Liver (tissue), 9 donors: ENCODE data around the gene CAV2. TPM values are rescaled to one million over a fixed set of nuclear protein-coding genes. Genes with fewer than 3 reads are reported as not detected.

Source experiments
- DNase-seq: peaks from one replicate; pipeline ENCODE4 v3.0.0-alpha.2; 2017; ENCODE audit warnings: low spot score
- H3K27ac ChIP-seq, 2 donors: one replicate each; pipeline ENCODE4 v1.7.0; 2013; ENCODE audit warnings: inconsistent platforms in 2 of 2, low read length in 2 of 2, control low read depth in 1 of 2, low read depth in 1 of 2, mild to moderate bottlenecking in 1 of 2
- H3K27me3 ChIP-seq, 4 donors: one replicate each; pipeline versions ENCODE4 v1.6.1 to v1.7.0; 2013; ENCODE audit warnings: low read length in 3 of 4, inconsistent platforms in 1 of 4, mild to moderate bottlenecking in 1 of 4, moderate library complexity in 1 of 4; ENCODE audit not compliant: control insufficient read depth in 4 of 4, insufficient read depth in 4 of 4
- H3K36me3 ChIP-seq, 4 donors: one replicate each; pipeline versions ENCODE4 v1.6.1 to v1.7.0; 2013; ENCODE audit warnings: low read length in 3 of 4, mild to moderate bottlenecking in 3 of 4, low read depth in 1 of 4, moderate library complexity in 1 of 4; ENCODE audit not compliant: control insufficient read depth in 4 of 4, insufficient read depth in 3 of 4
- H3K4me1 ChIP-seq, 4 donors: one replicate each; pipeline versions ENCODE4 v1.6.1 to v1.7.0; 2013; ENCODE audit warnings: low read length in 3 of 4, mild to moderate bottlenecking in 3 of 4, moderate library complexity in 1 of 4; ENCODE audit not compliant: control insufficient read depth in 4 of 4, insufficient read depth in 4 of 4
- H3K4me3 ChIP-seq, 3 donors: one replicate each; pipeline versions ENCODE4 v1.6.1 to v1.7.0; 2013; ENCODE audit warnings: low read length in 3 of 3, control low read depth in 1 of 3, low read depth in 1 of 3, mild to moderate bottlenecking in 1 of 3
- H3K9ac ChIP-seq, 2 donors: one replicate each; pipeline ENCODE4 v1.7.0; 2013; ENCODE audit warnings: low read length in 2 of 2, mild to moderate bottlenecking in 2 of 2, moderate library complexity in 2 of 2, control low read depth in 1 of 2, low read depth in 1 of 2
- H3K9me3 ChIP-seq, 4 donors: one replicate each; pipeline versions ENCODE4 v1.6.1 to v1.7.0; 2013; ENCODE audit warnings: low read length in 3 of 4; ENCODE audit not compliant: control insufficient read depth in 4 of 4
- EGR1 ChIP-seq, 2 donors: IDR thresholded peaks; 2 replicates each; pipeline ENCODE4 v1.6.1; 2016 to 2018; ENCODE audit warnings: antibody characterized with exemption in 2 of 2, low read depth in 2 of 2
- GABPA ChIP-seq, 2 donors: IDR thresholded peaks in 1 of 2; conservative IDR thresholded peaks in 1 of 2; 2 replicates each; pipeline ENCODE4 v1.6.1; 2016; ENCODE audit warnings: antibody characterized with exemption in 2 of 2, mild to moderate bottlenecking in 1 of 2, moderate library complexity in 1 of 2
- HNF4A ChIP-seq, 2 donors: conservative IDR thresholded peaks; 2 replicates each; pipeline ENCODE4 v1.6.1; 2016; ENCODE audit warnings: antibody characterized with exemption in 2 of 2, mild to moderate bottlenecking in 2 of 2
- NR2F2 ChIP-seq: IDR thresholded peaks from 2 replicates; pipeline ENCODE4 v1.6.1; 2016; ENCODE audit warnings: antibody characterized with exemption
- RAD21 ChIP-seq, 2 donors: IDR thresholded peaks; 2 replicates each; pipeline ENCODE4 v1.6.1; 2016; ENCODE audit warnings: antibody characterized with exemption in 2 of 2, mild to moderate bottlenecking in 2 of 2
- SP1 ChIP-seq: IDR thresholded peaks from 2 replicates; pipeline ENCODE4 v1.6.1; 2018; ENCODE audit warnings: antibody characterized with exemption, mild to moderate bottlenecking
- TAF1 ChIP-seq: conservative IDR thresholded peaks from 2 replicates; pipeline ENCODE4 v1.6.1; 2016; ENCODE audit warnings: antibody characterized with exemption, mild to moderate bottlenecking
- YY1 ChIP-seq: IDR thresholded peaks from 2 replicates; pipeline ENCODE4 v1.6.1; 2016; ENCODE audit warnings: antibody characterized with exemption, mild to moderate bottlenecking
- WGBS: extraction: QIAGEN DNeasy Blood & Tissue Kit; methylation state at CpG from one replicate; pipeline ENCODE4 v1.1.7; 2013; 5-methylcytosine and 5-hydroxymethylcytosine counted together
- polyA plus RNA-seq, 2 donors: library from polyadenylated mRNA; stranded (reverse) in 1 of 2; unstranded in 1 of 2; fragments of 200-250 nt in 1 of 2; fragments of >200 nt in 1 of 2; fragmentation: Nextera tagmentation in 1 of 2; extraction: Ambion mirVana in 1 of 2; gene quantifications; one replicate each; pipeline versions ENCODE4 v1.2.1 to v1.2.3, GENCODE V29; 2013 to 2015
- total RNA-seq, 2 donors: library from RNA; depleted of rRNA; stranded (reverse); fragments of >200 nt; gene quantifications; one replicate each; pipeline ENCODE4 v1.2.3, GENCODE V29; 2014
- TF ChIP-seq, protein P1 (sequence below): fragments of 150-350 bp; IDR thresholded peaks from 2 replicates; pipeline ENCODE4 v1.5.1; 2017; ENCODE audit warnings: improper control_type of control experiment, low read depth, low read length; ENCODE audit not compliant: missing input control
- TF ChIP-seq, protein P2 (sequence below): IDR thresholded peaks from 2 replicates; pipeline ENCODE4 v1.6.1; 2016; ENCODE audit warnings: antibody characterized with exemption
- TF ChIP-seq, protein P3 (sequence below): IDR thresholded peaks from 2 replicates; pipeline ENCODE4 v1.6.1; 2016; ENCODE audit warnings: antibody characterized with exemption
- TF ChIP-seq, protein P4 (sequence below): IDR thresholded peaks from 2 replicates; pipeline ENCODE4 v1.6.1; 2016; ENCODE audit warnings: antibody characterized with exemption, mild to moderate bottlenecking
- donor health status: healthy.
- donor health status: healthy.
- donor health status: healthy.
- donor health status: healthy.
- donor health status: healthy.

Gene CAV2
- total and polyA plus RNA-seq, 4 donors = 6.8 to 29.7 (median 19.9) TPM

DNA sequence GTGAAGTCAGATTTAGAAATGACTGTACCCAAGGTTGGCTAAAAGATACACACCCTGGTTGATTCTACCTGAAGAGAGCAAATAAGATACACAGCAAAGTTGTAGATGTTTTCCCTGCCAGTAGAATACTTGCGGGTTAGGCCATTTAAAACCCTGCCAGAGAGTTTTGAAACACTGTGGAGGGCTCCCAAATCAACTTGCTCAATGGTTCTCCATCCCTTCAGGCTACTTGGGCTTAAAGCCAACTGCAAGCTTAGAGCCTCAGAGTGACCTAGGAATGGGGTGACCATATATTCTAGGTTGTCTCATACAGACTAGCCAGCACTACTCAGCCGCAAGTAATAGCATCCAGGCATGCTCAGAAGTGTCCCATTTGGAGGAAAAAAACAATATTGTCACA is 35.3 kb downstream of the CAV2 start (continued):
- TF ChIP-seq, protein P1, sequence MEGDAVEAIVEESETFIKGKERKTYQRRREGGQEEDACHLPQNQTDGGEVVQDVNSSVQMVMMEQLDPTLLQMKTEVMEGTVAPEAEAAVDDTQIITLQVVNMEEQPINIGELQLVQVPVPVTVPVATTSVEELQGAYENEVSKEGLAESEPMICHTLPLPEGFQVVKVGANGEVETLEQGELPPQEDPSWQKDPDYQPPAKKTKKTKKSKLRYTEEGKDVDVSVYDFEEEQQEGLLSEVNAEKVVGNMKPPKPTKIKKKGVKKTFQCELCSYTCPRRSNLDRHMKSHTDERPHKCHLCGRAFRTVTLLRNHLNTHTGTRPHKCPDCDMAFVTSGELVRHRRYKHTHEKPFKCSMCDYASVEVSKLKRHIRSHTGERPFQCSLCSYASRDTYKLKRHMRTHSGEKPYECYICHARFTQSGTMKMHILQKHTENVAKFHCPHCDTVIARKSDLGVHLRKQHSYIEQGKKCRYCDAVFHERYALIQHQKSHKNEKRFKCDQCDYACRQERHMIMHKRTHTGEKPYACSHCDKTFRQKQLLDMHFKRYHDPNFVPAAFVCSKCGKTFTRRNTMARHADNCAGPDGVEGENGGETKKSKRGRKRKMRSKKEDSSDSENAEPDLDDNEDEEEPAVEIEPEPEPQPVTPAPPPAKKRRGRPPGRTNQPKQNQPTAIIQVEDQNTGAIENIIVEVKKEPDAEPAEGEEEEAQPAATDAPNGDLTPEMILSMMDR = no peak
- no peak for TF ChIP-seq NR2F2

DNA sequence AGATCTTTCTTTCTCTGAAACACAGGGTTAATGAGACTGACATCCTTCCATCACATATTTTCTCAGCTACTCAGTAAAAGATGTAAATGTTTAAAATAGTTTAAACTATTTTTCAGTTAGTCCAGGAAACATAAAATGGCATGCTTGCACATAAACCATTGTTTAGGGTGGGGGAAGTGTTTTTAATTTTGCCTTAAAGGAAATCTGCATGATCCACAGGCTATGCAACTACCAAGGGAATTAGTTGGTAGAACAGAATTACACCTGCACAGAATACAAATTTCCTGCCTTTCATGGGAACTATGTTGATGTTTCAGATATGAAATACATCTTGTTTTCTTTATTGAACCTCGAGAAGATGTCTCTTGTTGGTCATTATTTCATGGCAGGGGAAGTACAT is 35.9 kb downstream of the CAV2 start:
- H3K36me3 ChIP-seq = no peaks in the 10 kb centered on the region
- 96% methylated on average over 1 of the region's 1 CpG for WGBS
- H3K9ac ChIP-seq = no peak overlapping the region
- no peaks in the 10 kb centered on the region for H3K27me3 ChIP-seq
- no peak overlapping the region for H3K27ac ChIP-seq
- H3K4me1 ChIP-seq = peaks cover 2 to 4% (median 3%) of the 10 kb centered on the region in 4 donors
- no peaks in the 10 kb centered on the region for H3K9me3 ChIP-seq
- TF ChIP-seq, protein P2, sequence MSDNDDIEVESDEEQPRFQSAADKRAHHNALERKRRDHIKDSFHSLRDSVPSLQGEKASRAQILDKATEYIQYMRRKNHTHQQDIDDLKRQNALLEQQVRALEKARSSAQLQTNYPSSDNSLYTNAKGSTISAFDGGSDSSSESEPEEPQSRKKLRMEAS = no peak
- TF ChIP-seq YY1 (no peak), GABPA (IDR thresholded peaks at IDR 0.05 in 1 of 2, conservative IDR thresholded peaks at IDR 0.05 in 1 of 2) (no peak), RAD21 (IDR thresholded peaks at IDR 0.05) (no peak)
- TF ChIP-seq, protein P3, sequence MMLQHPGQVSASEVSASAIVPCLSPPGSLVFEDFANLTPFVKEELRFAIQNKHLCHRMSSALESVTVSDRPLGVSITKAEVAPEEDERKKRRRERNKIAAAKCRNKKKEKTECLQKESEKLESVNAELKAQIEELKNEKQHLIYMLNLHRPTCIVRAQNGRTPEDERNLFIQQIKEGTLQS = no peak
- no peak for DNase-seq
- H3K4me3 ChIP-seq = no peak overlapping the region

DNA sequence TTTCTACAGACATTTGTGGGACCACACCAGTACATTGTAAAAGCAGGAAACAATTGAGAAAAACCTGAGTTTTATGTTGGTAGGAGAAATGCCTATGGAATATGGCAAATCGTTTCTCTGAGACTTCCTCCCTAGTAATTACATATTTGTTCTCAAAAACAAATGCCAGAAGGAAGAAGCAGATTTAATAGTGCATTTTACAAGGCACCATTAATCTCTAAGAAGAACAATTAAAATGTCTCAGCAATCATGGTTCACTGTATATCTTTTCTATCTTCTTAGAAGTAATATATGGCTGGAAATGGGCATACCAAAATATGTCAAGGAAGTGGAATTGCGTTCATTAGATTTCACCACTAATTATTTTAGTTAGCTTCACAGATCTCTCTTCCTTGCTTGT is 38.6 kb downstream of the CAV2 start:
- no peak overlapping the region for H3K27ac ChIP-seq

More for the DNA sequence above, 38.6 kb downstream of the CAV2 start:
- H3K36me3 ChIP-seq = no peaks in the 10 kb centered on the region
- no peaks in the 10 kb centered on the region for H3K27me3 ChIP-seq
- H3K4me3 ChIP-seq = no peak overlapping the region
- 78% methylated on average over 2 of the region's 2 CpGs for WGBS
- TF ChIP-seq HNF4A (conservative IDR thresholded peaks at IDR 0.05) (no peak), SP1 (no peak), EGR1 (IDR thresholded peaks at IDR 0.05; ENCODE audit: low read depth in 2 of 2) (no peak), NR2F2 (no peak), TAF1 (no peak)
- TF ChIP-seq, protein P4, sequence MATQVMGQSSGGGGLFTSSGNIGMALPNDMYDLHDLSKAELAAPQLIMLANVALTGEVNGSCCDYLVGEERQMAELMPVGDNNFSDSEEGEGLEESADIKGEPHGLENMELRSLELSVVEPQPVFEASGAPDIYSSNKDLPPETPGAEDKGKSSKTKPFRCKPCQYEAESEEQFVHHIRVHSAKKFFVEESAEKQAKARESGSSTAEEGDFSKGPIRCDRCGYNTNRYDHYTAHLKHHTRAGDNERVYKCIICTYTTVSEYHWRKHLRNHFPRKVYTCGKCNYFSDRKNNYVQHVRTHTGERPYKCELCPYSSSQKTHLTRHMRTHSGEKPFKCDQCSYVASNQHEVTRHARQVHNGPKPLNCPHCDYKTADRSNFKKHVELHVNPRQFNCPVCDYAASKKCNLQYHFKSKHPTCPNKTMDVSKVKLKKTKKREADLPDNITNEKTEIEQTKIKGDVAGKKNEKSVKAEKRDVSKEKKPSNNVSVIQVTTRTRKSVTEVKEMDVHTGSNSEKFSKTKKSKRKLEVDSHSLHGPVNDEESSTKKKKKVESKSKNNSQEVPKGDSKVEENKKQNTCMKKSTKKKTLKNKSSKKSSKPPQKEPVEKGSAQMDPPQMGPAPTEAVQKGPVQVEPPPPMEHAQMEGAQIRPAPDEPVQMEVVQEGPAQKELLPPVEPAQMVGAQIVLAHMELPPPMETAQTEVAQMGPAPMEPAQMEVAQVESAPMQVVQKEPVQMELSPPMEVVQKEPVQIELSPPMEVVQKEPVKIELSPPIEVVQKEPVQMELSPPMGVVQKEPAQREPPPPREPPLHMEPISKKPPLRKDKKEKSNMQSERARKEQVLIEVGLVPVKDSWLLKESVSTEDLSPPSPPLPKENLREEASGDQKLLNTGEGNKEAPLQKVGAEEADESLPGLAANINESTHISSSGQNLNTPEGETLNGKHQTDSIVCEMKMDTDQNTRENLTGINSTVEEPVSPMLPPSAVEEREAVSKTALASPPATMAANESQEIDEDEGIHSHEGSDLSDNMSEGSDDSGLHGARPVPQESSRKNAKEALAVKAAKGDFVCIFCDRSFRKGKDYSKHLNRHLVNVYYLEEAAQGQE = no peak
- H3K9ac ChIP-seq = no peak overlapping the region
- peaks cover 0 to 3% (median 2%) of the 10 kb centered on the region in 4 donors for H3K4me1 ChIP-seq
- no peaks in the 10 kb centered on the region for H3K9me3 ChIP-seq
- DNase-seq = no peak
